ENCODE results near the gene ZFP82. TPM values are rescaled to one million over a fixed set of nuclear protein-coding genes. Genes with fewer than 3 reads are reported as not detected.

The ZFP82 gene
- total RNA-seq, 1 donor from 2014 or later = 1.3 TPM

- H3K4me1 ChIP-seq = no peaks in the 10 kb centered on the region
- DNase-seq (ENCODE audit: low spot score in 2 of 2) = no peak
- H3K36me3 ChIP-seq = peaks cover 54 to 74% of the 10 kb centered on the region in 2 donors
- H3K27ac ChIP-seq = no peak overlapping the region
- TF ChIP-seq CTCF (IDR thresholded peaks at IDR 0.05) = no peak
- no peak overlapping the region for H3K4me3 ChIP-seq
- no peaks in the 10 kb centered on the region for H3K27me3 ChIP-seq
- peaks cover 0 to 73% of the 10 kb centered on the region in 2 donors for H3K9me3 ChIP-seq
- intact Hi-C loops (cut with DNase I) = no loop called here
These were observed 8.6 kb downstream of the ZFP82 start for GRCh38 chr19:36409841-36410240.

GRCh38 chr19:36408101-36408500 lies 10.3 kb downstream of the ZFP82 start:
- no peaks in the 10 kb centered on the region for H3K27me3 ChIP-seq
- TF ChIP-seq CTCF (IDR thresholded peaks at IDR 0.05) = no peak
- H3K27ac ChIP-seq = no peak overlapping the region
- no peaks in the 10 kb centered on the region for H3K4me1 ChIP-seq
- no peak for DNase-seq (ENCODE audit: low spot score in 2 of 2)
- peaks cover 0 to 65% of the 10 kb centered on the region in 2 donors for H3K9me3 ChIP-seq
- intact Hi-C loops (cut with DNase I) = no loop called here
- peaks cover 70 to 86% of the 10 kb centered on the region in 2 donors for H3K36me3 ChIP-seq
- no peak overlapping the region for H3K4me3 ChIP-seq

GRCh38 chr19:36404498-36404897 lies 13.9 kb downstream of the ZFP82 start:
- Histone ChIP-seq H3K4me1 (no peaks in the 10 kb centered on the region), H3K36me3 (peaks cover 87 to 99% of the 10 kb centered on the region in 2 donors), H3K27me3 (no peaks in the 10 kb centered on the region), H3K9me3 (peaks cover 13 to 68% of the 10 kb centered on the region in 2 donors), H3K27ac (no peak overlapping the region), H3K4me3 (no peak overlapping the region)
- no peak for DNase-seq (ENCODE audit: low spot score in 2 of 2)
- intact Hi-C loops (cut with DNase I) = no loop called here
- no peak for TF ChIP-seq CTCF (IDR thresholded peaks at IDR 0.05)

GRCh38 chr19:36401475-36401874 lies 17.0 kb downstream of the ZFP82 start:
- intact Hi-C loops (cut with DNase I) = no loop called here
- H3K27me3 ChIP-seq = no peaks in the 10 kb centered on the region
- H3K27ac ChIP-seq = no peak overlapping the region
- H3K4me1 ChIP-seq = no peaks in the 10 kb centered on the region
- peaks cover 28 to 79% of the 10 kb centered on the region in 2 donors for H3K9me3 ChIP-seq
- DNase-seq (ENCODE audit: low spot score in 2 of 2) = no peak
- no peak overlapping the region for H3K4me3 ChIP-seq
- H3K36me3 ChIP-seq = peaks cover 80 to 99% of the 10 kb centered on the region in 2 donors
- no peak for TF ChIP-seq CTCF (IDR thresholded peaks at IDR 0.05)

GRCh38 chr19:36398571-36398970 lies 19.9 kb downstream of the ZFP82 start:
- H3K9me3 ChIP-seq = peaks cover 54 to 94% of the 10 kb centered on the region in 2 donors

More at GRCh38 chr19:36398571-36398970, 19.9 kb downstream of the ZFP82 start:
- intact Hi-C loops (cut with DNase I) = no loop called here
- Histone ChIP-seq H3K36me3 (peaks cover 80 to 99% of the 10 kb centered on the region in 2 donors), H3K27me3 (no peaks in the 10 kb centered on the region), H3K4me3 (no peak overlapping the region), H3K27ac (no peak overlapping the region), H3K4me1 (no peaks in the 10 kb centered on the region)
- no peak for DNase-seq (ENCODE audit: low spot score in 2 of 2)
- no peak for TF ChIP-seq CTCF (IDR thresholded peaks at IDR 0.05)
